Measurements from ENCODE around the gene DOK3. TPM values are rescaled to one million over a fixed set of nuclear protein-coding genes. Genes with fewer than 3 reads are reported as not detected.

DOK3 gene
- total and polyA plus RNA-seq, 2 experiments from 2014 or later, result 2.2 to 11.1 TPM

GRCh38 chr5:177542816-177543465 lies 33.3 kb upstream of the DOK3 start:
- H3K27me3 Mint-ChIP-seq (ENCODE audit: insufficient read depth, low read depth, poor library complexity), result peaks cover 4% of the 10 kb centered on the region
- H3K27ac ChIP-seq (ENCODE audit: low read depth), result no peak overlapping the region
- H3K9me2 ChIP-seq (ENCODE audit: insufficient read depth), result no peaks in the 10 kb centered on the region
- TF ChIP-seq CTCF (conservative IDR thresholded peaks at IDR 0.05; ENCODE audit: low read depth in 2 of 2) (no peak), ZNF462 (CRISPR knock-in tag; IDR thresholded peaks at IDR 0.05) (no peak), POLR2AphosphoS5 (IDR thresholded peaks at IDR 0.05; ENCODE audit: low read depth) (no peak), CREB1 (CRISPR knock-in tag; IDR thresholded peaks at IDR 0.05; ENCODE audit: low read depth) (no peak), NANOG (IDR thresholded peaks at IDR 0.05; ENCODE audit: borderline replicate concordance) (no peak), REST (IDR thresholded peaks at IDR 0.05; ENCODE audit: unreplicated experiment) (no peak), EZH2 (IDR thresholded peaks at IDR 0.05; ENCODE audit: low read depth, unreplicated experiment) (no peak), ETS1 (IDR thresholded peaks at IDR 0.05) (no peak), ZNF114 (CRISPR knock-in tag; IDR thresholded peaks at IDR 0.05) (no peak), EZH2phosphoT487 (IDR thresholded peaks at IDR 0.05; ENCODE audit: unreplicated experiment) (no peak), JUNB (IDR thresholded peaks at IDR 0.05; ENCODE audit: unreplicated experiment) (no peak), ZNF331 (CRISPR knock-in tag; IDR thresholded peaks at IDR 0.05; ENCODE audit: low read depth) (no peak), STAT1 (IDR thresholded peaks at IDR 0.05; ENCODE audit: unreplicated experiment) (no peak)
- no peak for DNase-seq (ENCODE audit: low spot score)
- no peak overlapping the region for H3K4me3 Mint-ChIP-seq
- H4K20me1 ChIP-seq (replicated peaks; ENCODE audit: insufficient read depth), result peaks cover 65% of the 10 kb centered on the region
- no peaks in the 10 kb centered on the region for H3K27me3 ChIP-seq (ENCODE audit: insufficient read depth)
- no peak overlapping the region for H3K27ac Mint-ChIP-seq
- H3K4me1 ChIP-seq (ENCODE audit: insufficient read depth), result no peaks in the 10 kb centered on the region
- no peaks in the 10 kb centered on the region for H3K9me3 Mint-ChIP-seq
- H3K4me2 ChIP-seq, result no peak overlapping the region
- peaks cover 77% of the 10 kb centered on the region for H3K79me2 ChIP-seq (replicated peaks; ENCODE audit: insufficient read depth)
- H3F3A ChIP-seq (replicated peaks; ENCODE audit: low read depth), result 0 out of 2 replicates have a peak, but pooled peaks cover 11% of the 10 kb centered on the region
- H3K4me3 ChIP-seq, result no peak overlapping the region
- no peaks in the 10 kb centered on the region for H3K36me3 ChIP-seq (ENCODE audit: insufficient read depth)
- no peak overlapping the region for H2AFZ ChIP-seq
- ATAC-seq, result no peak
- H3K4me1 Mint-ChIP-seq, result peaks cover 9% of the 10 kb centered on the region; the same call in 2 of the 3 replicates
- H3K36me3 Mint-ChIP-seq (ENCODE audit: low read depth), result peaks cover 21% of the 10 kb centered on the region
